GM10248 (cell line): ENCODE measurements around the gene STAG3.
A peak's percentile ranks its signal among the peaks of the same experiment; 100 is the strongest.
"Not testable (repeated sequence)": the region's sequence is repeated elsewhere in the genome, so short reads cannot be mapped to it uniquely, and the experiment has no call there.

Source experiments
- CTCF ChIA-PET: fragments of 300-600 bp; sonication (Branson Sonifier 250); formaldehyde crosslinking; extraction: SDS; loops from one replicate; lab custom pipeline; 2021; ENCODE audit warnings: antibody characterized with exemption; lab: Yijun Ruan, JAX
- POLR2A ChIA-PET: fragments of 350-650 bp; sonication (Branson Sonifier 250); formaldehyde crosslinking; extraction: SDS; loops from one replicate; lab custom pipeline; 2020; ENCODE audit warnings: antibody characterized with exemption; lab: Yijun Ruan, JAX
- DNase-seq: peaks from one replicate; pipeline ENCODE4 v3.0.0; 2012; ENCODE audit errors: extremely low spot score
- CTCF ChIP-seq: IDR thresholded peaks from 2 replicates; pipeline ENCODE4 v1.5.1; 2012; ENCODE audit warnings: mild to moderate bottlenecking, low read depth; ENCODE audit errors: extremely low read depth, missing control alignments, control extremely low read depth

STAG3 gene

GRCh38 chr7:100189061-100189460, 11.3 kb downstream of the STAG3 start:
- POLR2A ChIA-PET = no interaction called here
- TF ChIP-seq CTCF = no peak
- no peak for DNase-seq
- CTCF ChIA-PET = interaction anchor here (0.8 to 3.2 kb wide), 7 partner anchors 9 to 156 kb away, joined by 3 to 32 read pairs (median 9); partner anchors contain the start of genes GPC2, STAG3 and TRAPPC14

- CTCF ChIA-PET = interaction anchor here (0.7 to 3.2 kb wide), 17 partner anchors 10 to 193 kb away, joined by 3 to 32 read pairs (median 4); partner anchors contain the start of genes GAL3ST4, GPC2, STAG3 and TRAPPC14
- peak; percentile 48 for TF ChIP-seq CTCF
- POLR2A ChIA-PET = no interaction called here
- DNase-seq = peak; percentile 39
These were observed 12.5 kb downstream of the STAG3 start for GRCh38 chr7:100190048-100190711.

- TF ChIP-seq CTCF = no peak
- POLR2A ChIA-PET = no interaction called here
- no peak for DNase-seq
- CTCF ChIA-PET = no interaction called here
These were observed 14.1 kb downstream of the STAG3 start for GRCh38 chr7:100191775-100192174.

GRCh38 chr7:100192281-100192862, 14.7 kb downstream of the STAG3 start:
- CTCF ChIA-PET = interaction anchor here (0.8 to 11.1 kb wide), 2 partner anchors 9 to 21 kb away, joined by 3 to 130 read pairs; no protein-coding TSS in a partner anchor
- POLR2A ChIA-PET, DNase-seq: not testable (repeated sequence)

GRCh38 chr7:100192969-100193368, 15.3 kb downstream of the STAG3 start:
- no peak for TF ChIP-seq CTCF
- ChIA-PET CTCF (interaction anchor here (0.8 to 11.1 kb wide), 2 partner anchors 10 to 20 kb away, joined by 3 to 130 read pairs; no protein-coding TSS in a partner anchor), POLR2A (no interaction called here)
- DNase-seq = no peak

GRCh38 chr7:100195222-100195621, 17.5 kb downstream of the STAG3 start:
- no peak for DNase-seq
- TF ChIP-seq CTCF = no peak
- POLR2A ChIA-PET = no interaction called here
- CTCF ChIA-PET = interaction anchor here (1.0 to 11.1 kb wide), 6 partner anchors 9 to 62 kb away, joined by 3 to 130 read pairs (median 4); no protein-coding TSS in a partner anchor

- POLR2A ChIA-PET = not testable (repeated sequence)
These were observed 18.2 kb downstream of the STAG3 start for GRCh38 chr7:100195901-100196322.

More at GRCh38 chr7:100195901-100196322, 18.2 kb downstream of the STAG3 start:
- CTCF ChIA-PET = interaction anchor here (1.0 to 11.1 kb wide), 4 partner anchors 14 to 63 kb away, joined by 3 to 130 read pairs (median 4); no protein-coding TSS in a partner anchor
- DNase-seq = peak; percentile 62
